HG02885 (cell line): ENCODE measurements around the gene FGF14.

Source experiments
- ATAC-seq: cut with Tn5 transposase; IDR thresholded peaks from one replicate; pipeline ENCODE4 v1.9.1; 2021; ENCODE audit warnings: mild to moderate bottlenecking; ENCODE audit not compliant: unreplicated experiment, poor library complexity

The FGF14 gene

DNA sequence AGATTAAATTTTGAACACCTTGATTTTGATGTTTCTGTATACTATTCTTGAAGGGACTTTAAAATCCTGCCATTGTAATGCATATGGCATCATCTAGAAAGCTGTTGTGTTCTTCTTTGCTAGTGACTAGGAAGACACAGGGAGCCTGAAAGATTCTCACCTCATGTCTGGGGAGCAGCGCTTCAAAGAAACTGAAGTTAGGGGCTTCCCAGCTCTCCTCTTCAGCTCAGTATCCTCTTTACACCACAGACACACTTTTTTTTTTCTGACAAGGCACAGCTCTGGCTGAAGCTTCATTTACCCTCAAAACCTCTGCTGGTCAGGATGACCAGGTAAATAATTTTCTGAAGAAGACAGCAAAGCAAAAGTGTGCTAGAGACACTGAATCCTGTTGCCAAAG, 693.7 kb downstream of the FGF14 start:
- no peak for ATAC-seq

GRCh38 chr13:101707659-101708058, 694.2 kb downstream of the FGF14 start:
- no peak for ATAC-seq

DNA sequence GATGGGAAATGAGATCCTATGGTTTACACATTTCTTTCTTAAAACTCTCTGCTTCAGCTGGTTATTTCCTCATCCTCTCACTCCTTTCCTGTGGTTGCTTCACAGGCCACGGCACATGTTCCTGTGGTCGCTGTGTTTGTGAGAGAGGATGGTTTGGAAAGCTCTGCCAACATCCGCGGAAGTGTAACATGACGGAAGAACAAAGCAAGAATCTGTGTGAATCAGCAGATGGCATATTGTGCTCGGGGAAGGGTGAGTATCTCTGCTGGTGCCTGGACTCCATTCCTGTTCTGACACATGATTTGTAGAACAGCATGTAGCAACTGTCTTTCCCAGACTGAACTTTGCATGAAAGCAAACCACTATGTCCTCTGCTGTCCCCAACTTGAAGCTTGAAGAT, 695.2 kb downstream of the FGF14 start:
- ATAC-seq = no peak

DNA sequence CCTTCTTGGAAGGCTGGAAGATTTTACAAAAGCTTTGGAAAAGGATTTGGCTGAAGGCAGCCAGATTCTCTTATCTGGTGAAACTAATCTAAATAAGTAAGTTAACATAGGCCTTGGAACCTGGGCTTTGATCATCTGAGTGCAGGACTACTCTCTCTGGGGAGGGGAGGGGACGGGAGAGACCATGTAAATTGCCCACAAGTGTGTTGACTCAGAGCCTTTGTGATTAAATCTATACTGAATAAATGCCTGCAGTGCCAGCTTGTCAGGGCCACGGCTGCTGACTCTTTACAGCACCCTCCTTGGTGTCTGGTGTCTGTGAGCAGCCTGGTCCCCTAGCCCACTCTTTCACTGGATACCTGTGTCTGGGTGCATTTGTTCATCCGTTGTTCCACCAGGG, 698.0 kb downstream of the FGF14 start:
- no peak for ATAC-seq

DNA sequence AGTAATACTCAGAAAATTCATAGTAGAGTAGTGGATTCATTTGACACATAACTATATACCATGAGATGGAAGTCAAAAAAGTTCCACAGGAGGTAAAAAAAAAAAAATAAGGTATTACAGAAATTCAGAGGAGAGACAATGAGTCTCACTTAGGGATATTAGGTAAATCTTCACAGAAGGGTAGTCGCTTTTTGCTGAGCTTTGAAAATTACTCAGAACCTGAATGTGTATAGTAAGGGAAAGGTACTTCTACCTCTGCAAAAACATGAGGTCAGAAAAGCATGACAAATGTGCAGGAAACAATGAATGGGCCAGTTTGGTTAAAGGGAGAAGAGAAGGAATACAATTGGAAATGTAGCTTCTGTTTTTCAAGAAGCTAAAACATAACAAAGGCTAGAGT, 698.8 kb downstream of the FGF14 start:
- no peak for ATAC-seq

DNA sequence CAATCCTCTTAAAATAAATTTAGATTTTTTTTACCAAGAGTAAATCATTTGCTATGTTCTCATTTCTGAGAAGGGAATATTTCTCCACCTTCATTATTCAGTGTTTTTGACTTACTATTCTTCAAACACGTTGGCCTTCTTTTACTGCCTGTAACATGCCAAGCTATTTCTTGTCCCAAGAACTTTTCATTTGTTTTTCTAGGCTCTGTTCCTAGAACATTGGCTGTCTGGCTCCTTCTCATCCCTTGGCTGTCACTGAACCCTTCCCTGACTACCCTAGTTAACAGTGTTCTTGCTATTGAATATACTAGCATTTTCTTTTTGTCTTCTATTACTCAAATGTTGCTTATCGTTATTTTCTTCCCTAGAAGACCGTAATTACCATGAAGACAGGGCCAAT, 701.2 kb downstream of the FGF14 start:
- no peak for ATAC-seq

DNA sequence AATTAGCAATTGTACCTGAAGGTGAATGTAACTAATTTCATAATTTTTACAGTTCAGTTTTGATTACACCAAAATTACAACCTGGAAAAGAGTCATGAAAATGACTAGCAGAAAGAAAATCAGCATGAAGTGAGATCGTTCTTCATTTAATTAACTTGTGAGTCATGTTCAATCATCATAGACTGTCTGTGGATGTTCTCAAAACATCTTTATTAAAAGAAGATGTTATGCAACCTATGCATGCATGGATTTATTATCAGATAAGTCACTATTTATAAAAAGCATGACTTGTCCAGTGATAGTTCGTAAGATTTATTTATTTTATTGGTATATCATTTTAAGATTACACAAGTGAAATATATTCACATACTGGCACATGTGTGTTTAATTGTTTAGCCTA, 703.4 kb downstream of the FGF14 start:
- no peak for ATAC-seq

- ATAC-seq = no peak
These were observed 704.1 kb downstream of the FGF14 start for GRCh38 chr13:101697745-101698144.

GRCh38 chr13:101695870-101696516, 705.9 kb downstream of the FGF14 start:
- ATAC-seq = no peak

- no peak for ATAC-seq
These were observed 710.4 kb downstream of the FGF14 start for GRCh38 chr13:101691341-101691860.

GRCh38 chr13:101690871-101691270, 711.0 kb downstream of the FGF14 start:
- no peak for ATAC-seq

GRCh38 chr13:101686003-101686402, 715.8 kb downstream of the FGF14 start:
- no peak for ATAC-seq

- ATAC-seq = no peak
These were observed 720.0 kb downstream of the FGF14 start for GRCh38 chr13:101681834-101682233.

DNA sequence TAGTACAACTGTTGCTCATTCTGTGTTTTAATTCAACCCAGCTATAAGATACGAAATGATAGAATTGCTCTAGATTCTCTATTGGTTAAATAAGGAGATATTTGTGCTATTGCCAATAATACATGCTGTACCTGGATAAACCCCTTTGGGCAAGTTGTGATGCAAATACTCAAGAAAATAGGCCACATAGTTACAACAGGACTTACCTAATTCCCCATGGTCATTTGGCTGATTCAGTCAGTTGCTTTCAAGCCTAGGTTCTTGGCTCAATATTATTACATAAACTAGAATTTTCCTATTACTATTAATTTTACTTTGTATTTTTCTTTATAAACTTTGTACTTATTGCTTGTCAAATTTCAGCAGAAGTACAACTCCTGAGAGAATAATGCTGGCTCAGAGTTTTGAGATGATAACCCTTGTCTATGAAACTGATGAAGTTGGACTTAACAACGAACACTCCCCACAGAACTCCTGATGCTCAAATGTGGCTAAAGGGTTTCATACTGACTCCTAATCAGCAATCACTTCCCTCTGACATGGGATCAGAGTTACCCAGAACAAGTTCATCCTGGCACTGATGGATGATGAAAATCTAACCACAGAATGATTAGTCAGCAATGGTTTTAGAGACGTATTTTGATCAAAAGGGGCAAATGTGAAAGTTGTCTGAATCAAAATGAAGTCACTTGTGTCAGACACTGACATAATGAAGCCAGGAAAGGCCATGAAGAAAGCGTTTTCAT, 728.3 kb downstream of the FGF14 start:
- no peak for ATAC-seq

- ATAC-seq = no peak
These were observed 740.0 kb downstream of the FGF14 start for GRCh38 chr13:101661839-101662238.
